PC-3 (cell line): ENCODE data around the gene ZFP37. TPM values are rescaled to one million over a fixed set of nuclear protein-coding genes. Genes with fewer than 3 reads are reported as not detected.
"Not testable (repeated sequence)": the region's sequence is repeated elsewhere in the genome, so short reads cannot be mapped to it uniquely, and the experiment has no call there.

Source experiments
- ATAC-seq: fragments of 200-7000 bp; cut with Tn5 transposase; 2 replicates; pipeline ENCODE4 v1.9.1; 2020; ENCODE audit warnings: mild to moderate bottlenecking, moderate library complexity
- Bru-seq: library from RNA; stranded (reverse); fragments of 400-500 nt; gene quantifications from one replicate; lab custom pipeline; 2021; lab: Mats Ljungman, UMichigan
- BruChase-seq, 2 experiments: library from RNA; stranded (reverse); fragments of 400-500 nt; gene quantifications; one replicate each; lab custom pipeline; 2021; lab: Mats Ljungman, UMichigan
- BruUV-seq: library from RNA; stranded (reverse); fragments of 400-500 nt; replicated peaks from 2 replicates; lab custom pipeline; 2021; lab: Mats Ljungman, UMichigan
- CTCF ChIA-PET: fragments of 300-600 bp; sonication (Branson Sonifier 250); formaldehyde crosslinking; loops from one replicate; lab custom pipeline; 2022; ENCODE audit warnings: antibody characterized with exemption; lab: Charles Lee
- POLR2A ChIA-PET: fragments of 300-600 bp; sonication (Branson Sonifier 250); formaldehyde crosslinking; loops from one replicate; lab custom pipeline; 2022; ENCODE audit warnings: antibody characterized with exemption; ENCODE audit not compliant: unreplicated experiment; lab: Charles Lee
- DNase-seq: peaks from one replicate; pipeline ENCODE4 v3.0.0-alpha.2; 2015
- H2AFZ ChIP-seq: fragments of 300-600 bp; sonication (generic); 2 replicates; pipeline ENCODE4 v1.6.0; 2016; ENCODE audit warnings: antibody characterized with exemption, low read length
- H3F3A ChIP-seq: fragments of 300-600 bp; sonication (generic); one replicate; pipeline ENCODE4 v1.6.0; 2017; ENCODE audit warnings: antibody characterized with exemption, low read length, control low read depth, mild to moderate bottlenecking; ENCODE audit not compliant: unreplicated experiment
- H3K27ac ChIP-seq: fragments of 300-600 bp; sonication (generic); 2 replicates; pipeline ENCODE4 v1.5.1; 2016; ENCODE audit warnings: mild to moderate bottlenecking, low read length
- H3K27me3 ChIP-seq: fragments of 300-600 bp; sonication (generic); 2 replicates; pipeline ENCODE4 v1.6.1; 2016; ENCODE audit warnings: low read length, mixed read lengths
- H3K36me3 ChIP-seq: fragments of 300-600 bp; sonication (generic); 2 replicates; pipeline ENCODE4 v1.6.1; 2016; ENCODE audit warnings: low read depth, mixed run types, low read length, mixed read lengths
- H3K4me1 ChIP-seq: fragments of 300-600 bp; sonication (generic); 2 replicates; pipeline ENCODE4 v1.5.1; 2016; ENCODE audit warnings: low read length; ENCODE audit not compliant: insufficient read depth
- H3K4me2 ChIP-seq: fragments of 300-600 bp; sonication (generic); 2 replicates; pipeline ENCODE4 v1.6.0; 2016; ENCODE audit warnings: low read length
- H3K4me3 ChIP-seq: fragments of 300-600 bp; sonication (generic); 2 replicates; pipeline ENCODE4 v1.5.1; 2016; ENCODE audit warnings: mild to moderate bottlenecking, low read length, mixed read lengths
- H3K79me2 ChIP-seq: fragments of 300-600 bp; sonication (generic); 2 replicates; pipeline ENCODE4 v1.6.1; 2017; ENCODE audit warnings: low read length, mixed read lengths
- H3K9ac ChIP-seq: fragments of 300-600 bp; sonication (generic); 2 replicates; pipeline ENCODE4 v1.6.0; 2016; ENCODE audit warnings: mild to moderate bottlenecking, low read length
- H3K9me2 ChIP-seq: fragments of 300-600 bp; sonication (generic); replicated peaks from 2 replicates; pipeline ENCODE4 v1.6.1; 2016; ENCODE audit warnings: mixed run types, low read length, mixed read lengths
- H3K9me3 ChIP-seq: fragments of 300-600 bp; sonication (generic); 2 replicates; pipeline ENCODE4 v1.6.1; 2016; ENCODE audit warnings: low read length, mixed read lengths
- H4K20me1 ChIP-seq: fragments of 300-600 bp; sonication (generic); 2 replicates; pipeline ENCODE4 v1.6.1; 2016; ENCODE audit warnings: low read length, mixed read lengths
- CTCF ChIP-seq: fragments of 300-600 bp; sonication (generic); conservative IDR thresholded peaks from 2 replicates; pipeline ENCODE4 v1.5.1; 2017; ENCODE audit warnings: antibody characterized with exemption, low read depth, mild to moderate bottlenecking, low read length
- EZH2 ChIP-seq: fragments of 300-600 bp; sonication (generic); IDR thresholded peaks from one replicate; pipeline ENCODE4 v1.6.1; 2017; ENCODE audit warnings: antibody characterized with exemption, mild to moderate bottlenecking, low read length; ENCODE audit not compliant: unreplicated experiment
- EZH2phosphoT487 ChIP-seq: fragments of 300-600 bp; sonication (generic); IDR thresholded peaks from 2 replicates; pipeline ENCODE4 v1.6.1; 2018; ENCODE audit warnings: mild to moderate bottlenecking, antibody characterized with exemption, low read length, borderline replicate concordance
- intact Hi-C: fragments of 100-400 bp; cut with micrococcal nuclease; formaldehyde crosslinking; loops from 2 replicates; pipeline ENCODE4 v1.9.0; 2023
- long read RNA-seq: library from polyadenylated mRNA; unstranded; transcript quantifications from one replicate; pipeline ENCODE4 v2.0.0, GENCODE V29; 2021; ENCODE audit not compliant: unreplicated experiment
- total RNA-seq: library from RNA; depleted of rRNA; stranded (reverse); fragments of >200 nt; gene quantifications from 2 replicates; pipeline ENCODE4 v1.2.3, GENCODE V29; 2014; rRNA removed

ZFP37 gene
- total RNA-seq = not detected in 2 replicates
- percentile 6 among the genes with signal in this experiment for Bru-seq, nascent RNA
- percentile 6 among the genes with signal in this experiment for BruChase-seq, experiment 1, labeled RNA remaining after a 6-hour chase
- BruChase-seq, experiment 2, labeled RNA remaining after a 2-hour chase = not detected
- long read RNA-seq = 0 reads

- no peak for TF ChIP-seq EZH2
- no peak for TF ChIP-seq EZH2phosphoT487
- no peak for TF ChIP-seq CTCF
- H3K27ac ChIP-seq = no peak within 1 kb of the TSS
- POLR2A ChIA-PET = no interaction called here
Measured at GRCh38 chr9:113056191-113057106, at the start of gene ZFP37. ZFP37 (minus strand) TSS chr9:113056724; CDS start chr9:113056688, 36 bp downstream.

GRCh38 chr9:113105345-113105744 lies 48.8 kb upstream of the ZFP37 start:
- H3K9ac ChIP-seq, intact Hi-C loops, H3K9me2 ChIP-seq, H3K4me1 ChIP-seq, CTCF ChIA-PET, POLR2A ChIA-PET, H3K27me3 ChIP-seq, H3K9me3 ChIP-seq, H3K79me2 ChIP-seq, H3K4me3 ChIP-seq, H3F3A ChIP-seq, DNase-seq, H2AFZ ChIP-seq, ATAC-seq, H3K4me2 ChIP-seq, H4K20me1 ChIP-seq, H3K36me3 ChIP-seq, BruUV-seq, H3K27ac ChIP-seq: not testable (repeated sequence)

More at GRCh38 chr9:113056191-113057106, at the start of gene ZFP37:
- Histone ChIP-seq H3K9ac (no peak within 1 kb of the TSS), H2AFZ (no peak within 1 kb of the TSS), H3K4me3 (no peak within 1 kb of the TSS), H3K9me3 (peaks cover 3% of the 10 kb centered on the region; the same call in 1 of the 2 replicates), H3K36me3 (no peaks in the 10 kb centered on the region), H3K79me2 (no peaks in the 10 kb centered on the region), H3F3A (no peaks in the 10 kb centered on the region), H4K20me1 (no peaks in the 10 kb centered on the region), H3K4me2 (no peak within 1 kb of the TSS), H3K4me1 (no peaks in the 10 kb centered on the region), H3K9me2 (no peaks in the 10 kb centered on the region), H3K27me3 (no peaks in the 10 kb centered on the region)
- CTCF ChIA-PET = no interaction called here
- intact Hi-C loops = no loop called here
- no TSS peak for BruUV-seq
- DNase-seq (no peak), ATAC-seq (no peak)

- POLR2A ChIA-PET = no interaction called here
- Histone ChIP-seq H3K27me3 (no peaks in the 10 kb centered on the region), H4K20me1 (no peaks in the 10 kb centered on the region), H3K9me3 (no peaks in the 10 kb centered on the region), H3K9me2 (no peaks in the 10 kb centered on the region), H3K9ac (no peak overlapping the region), H3K4me2 (no peak overlapping the region), H3K4me1 (no peaks in the 10 kb centered on the region), H3K36me3 (no peaks in the 10 kb centered on the region), H3K27ac (no peak overlapping the region), H3K79me2 (no peaks in the 10 kb centered on the region), H2AFZ (no peak overlapping the region), H3F3A (no peaks in the 10 kb centered on the region), H3K4me3 (no peak overlapping the region)
- intact Hi-C loops = no loop called here
- DNase-seq (no peak), ATAC-seq (no peak)
- BruUV-seq = no TSS peak
- CTCF ChIA-PET = no interaction called here
- TF ChIP-seq CTCF = no peak
Measured at GRCh38 chr9:113095561-113095960, 39.0 kb upstream of the ZFP37 start.

- DNase-seq, H3K4me1 ChIP-seq, H3K9me2 ChIP-seq, H3K27ac ChIP-seq, ATAC-seq, H2AFZ ChIP-seq, intact Hi-C loops, H3K79me2 ChIP-seq, H3K27me3 ChIP-seq, H3K4me3 ChIP-seq, CTCF ChIA-PET, BruUV-seq, H3K9me3 ChIP-seq, H3K4me2 ChIP-seq, H4K20me1 ChIP-seq, H3K36me3 ChIP-seq, H3F3A ChIP-seq, H3K9ac ChIP-seq, POLR2A ChIA-PET: not testable (repeated sequence)
Measured at GRCh38 chr9:113089924-113090323, 33.4 kb upstream of the ZFP37 start.

- H3K36me3 ChIP-seq, H4K20me1 ChIP-seq, ATAC-seq, DNase-seq, H3K4me3 ChIP-seq, H3K27ac ChIP-seq, POLR2A ChIA-PET, H3K4me1 ChIP-seq, H3K9ac ChIP-seq, H3K9me3 ChIP-seq, H3K4me2 ChIP-seq, intact Hi-C loops, CTCF ChIA-PET, H3K9me2 ChIP-seq, H3F3A ChIP-seq, H3K27me3 ChIP-seq, H3K79me2 ChIP-seq, H2AFZ ChIP-seq, BruUV-seq: not testable (repeated sequence)
Measured at GRCh38 chr9:113089143-113089505, 32.6 kb upstream of the ZFP37 start.
